SJSA1 (cell line): ENCODE results near the gene HSFX3. TPM values are rescaled to one million over a fixed set of nuclear protein-coding genes. Genes with fewer than 3 reads are reported as not detected.
"Not testable (repeated sequence)": the region's sequence is repeated elsewhere in the genome, so short reads cannot be mapped to it uniquely, and the experiment has no call there.

Experiments
- DNase-seq, 2 experiments: peaks; one replicate each; pipeline ENCODE4 v3.0.0-alpha.2; 2015 to 2020; ENCODE audit warnings: low spot score in 2 of 2, low read depth in 1 of 2
- H3K27ac ChIP-seq: fragments of 250-450 bp; sonication (Bioruptor Pico); 2 replicates; pipeline ENCODE4 v1.5.1; 2020; ENCODE audit warnings: mild to moderate bottlenecking, moderate library complexity
- H3K27me3 ChIP-seq: fragments of 250-450 bp; sonication (Bioruptor Pico); replicated peaks from 2 replicates; pipeline ENCODE4 v1.5.1; 2020; ENCODE audit warnings: mild to moderate bottlenecking, moderate library complexity
- H3K36me3 ChIP-seq: fragments of 250-450 bp; sonication (Bioruptor Pico); 2 replicates; pipeline ENCODE4 v1.5.1; 2020; ENCODE audit warnings: mild to moderate bottlenecking
- H3K4me1 ChIP-seq: fragments of 250-450 bp; sonication (Bioruptor Pico); replicated peaks from 2 replicates; pipeline ENCODE4 v1.6.1; 2021; ENCODE audit warnings: mild to moderate bottlenecking
- H3K4me3 ChIP-seq: fragments of 250-450 bp; sonication (Bioruptor Pico); 2 replicates; pipeline ENCODE4 v1.5.1; 2020; ENCODE audit warnings: mild to moderate bottlenecking
- H3K9me3 ChIP-seq: fragments of 250-450 bp; sonication (Bioruptor Pico); replicated peaks from 2 replicates; pipeline ENCODE4 v1.5.1; 2020; ENCODE audit warnings: mild to moderate bottlenecking
- total RNA-seq: library from RNA; depleted of rRNA; stranded (reverse); fragments of >200 nt; shearing (Covaris generic); gene quantifications from 2 replicates; pipeline ENCODE4 v1.2.3, GENCODE V29; 2014; rRNA removed

HSFX3 gene, protein sequence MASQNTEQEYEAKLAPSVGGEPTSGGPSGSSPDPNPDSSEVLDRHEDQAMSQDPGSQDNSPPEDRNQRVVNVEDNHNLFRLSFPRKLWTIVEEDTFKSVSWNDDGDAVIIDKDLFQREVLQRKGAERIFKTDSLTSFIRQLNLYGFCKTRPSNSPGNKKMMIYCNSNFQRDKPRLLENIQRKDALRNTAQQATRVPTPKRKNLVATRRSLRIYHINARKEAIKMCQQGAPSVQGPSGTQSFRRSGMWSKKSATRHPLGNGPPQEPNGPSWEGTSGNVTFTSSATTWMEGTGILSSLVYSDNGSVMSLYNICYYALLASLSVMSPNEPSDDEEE
- not detected in 2 replicates for total RNA-seq

DNA sequence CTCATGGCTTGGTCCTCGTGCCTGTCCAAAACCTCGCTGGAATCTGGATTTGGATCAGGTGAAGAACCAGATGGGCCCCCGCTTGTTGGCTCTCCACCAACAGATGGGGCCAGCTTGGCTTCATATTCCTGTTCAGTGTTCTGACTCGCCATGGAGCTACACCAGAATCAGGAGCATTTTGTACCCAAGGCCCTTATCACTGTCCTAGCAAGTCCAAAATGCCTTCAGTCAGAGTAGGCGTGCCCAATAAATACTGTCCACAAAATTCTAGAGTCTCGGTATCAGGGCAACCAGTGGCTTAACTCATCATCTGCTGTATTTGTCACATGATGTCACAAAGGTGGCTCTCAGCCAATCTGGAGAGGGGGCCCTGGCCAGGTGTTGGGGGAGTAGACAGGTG is at the start of gene HSFX3:
Gene HSFX3 (minus strand): TSS at position 224 of the 400 bp plus-strand sequence. CDS start 72 bp downstream, at position 152.
- not testable (repeated sequence) for DNase-seq, H3K27me3 ChIP-seq, H3K36me3 ChIP-seq, H3K27ac ChIP-seq, H3K9me3 ChIP-seq, H3K4me1 ChIP-seq, H3K4me3 ChIP-seq

DNA sequence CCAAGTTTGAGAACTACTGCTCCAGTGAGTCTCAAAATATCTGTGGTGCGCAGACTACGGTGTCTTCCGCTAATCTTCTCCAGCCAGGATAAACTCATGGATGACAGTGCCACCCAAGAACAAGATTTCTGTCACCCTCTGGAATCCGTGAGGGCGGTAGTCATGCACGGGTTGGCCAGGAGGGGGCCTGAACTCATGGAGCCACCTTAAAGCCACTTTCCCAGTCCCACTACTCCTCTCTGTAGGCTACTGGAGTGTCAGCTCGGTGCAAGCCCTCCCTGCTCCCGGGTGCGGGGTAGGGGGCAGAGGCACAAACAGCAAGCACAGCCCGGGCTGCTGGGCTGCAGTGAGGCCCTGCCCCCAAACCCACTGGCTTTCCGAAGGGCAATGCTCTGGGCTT is 48.9 kb upstream of the HSFX3 start:
- H3K4me3 ChIP-seq, H3K36me3 ChIP-seq, H3K27ac ChIP-seq, H3K27me3 ChIP-seq, H3K4me1 ChIP-seq, H3K9me3 ChIP-seq, DNase-seq: not testable (repeated sequence)

DNA sequence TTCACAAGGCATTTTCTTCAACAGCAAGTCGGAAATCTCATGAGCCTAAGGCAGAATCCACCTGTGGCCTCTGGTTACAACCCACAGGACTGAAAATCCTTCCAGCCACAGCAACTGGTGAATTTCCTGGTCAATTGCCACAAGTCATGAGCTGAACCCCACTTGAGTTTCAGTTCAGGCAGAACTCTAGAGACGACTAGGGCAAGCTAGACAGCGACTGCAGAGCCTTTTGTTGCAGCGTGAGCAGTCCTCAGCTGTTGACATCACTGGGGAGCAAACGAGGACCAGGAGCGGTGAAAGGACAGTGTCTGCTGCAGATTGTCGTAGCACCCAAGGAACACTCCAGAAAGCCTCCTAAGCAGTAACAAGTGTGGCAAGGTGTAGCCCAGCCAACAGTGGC is 46.2 kb upstream of the HSFX3 start:
- H3K9me3 ChIP-seq, H3K4me3 ChIP-seq, H3K27ac ChIP-seq, H3K27me3 ChIP-seq, H3K4me1 ChIP-seq, H3K36me3 ChIP-seq, DNase-seq: not testable (repeated sequence)

DNA sequence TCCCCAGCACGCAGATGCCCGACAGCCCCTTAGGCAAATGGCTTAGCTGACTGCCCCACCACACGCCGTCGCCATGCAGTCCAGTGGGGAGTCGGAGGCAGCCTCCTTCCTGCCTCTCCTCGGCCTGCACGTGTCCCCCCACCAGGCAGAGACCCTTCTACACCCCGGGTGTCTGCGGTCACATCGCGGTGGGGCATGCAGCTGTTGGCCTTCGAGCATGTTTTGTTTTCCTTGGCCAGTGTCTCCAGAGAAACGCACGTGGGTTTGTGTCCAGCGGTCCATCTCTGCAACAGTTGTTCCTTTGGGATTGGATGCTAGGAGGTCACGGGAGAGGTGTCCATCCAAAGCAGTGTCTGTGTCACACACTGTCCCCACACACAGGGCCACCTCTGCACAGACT is 45.5 kb upstream of the HSFX3 start, which contains the start of gene HSFX2:
Gene HSFX2 (minus strand): TSS at position 101 of the 400 bp plus-strand sequence. CDS start 614 bp downstream, outside the sequence.
- H3K4me3 ChIP-seq, DNase-seq, H3K27me3 ChIP-seq, H3K4me1 ChIP-seq, H3K27ac ChIP-seq, H3K9me3 ChIP-seq, H3K36me3 ChIP-seq: not testable (repeated sequence)

DNA sequence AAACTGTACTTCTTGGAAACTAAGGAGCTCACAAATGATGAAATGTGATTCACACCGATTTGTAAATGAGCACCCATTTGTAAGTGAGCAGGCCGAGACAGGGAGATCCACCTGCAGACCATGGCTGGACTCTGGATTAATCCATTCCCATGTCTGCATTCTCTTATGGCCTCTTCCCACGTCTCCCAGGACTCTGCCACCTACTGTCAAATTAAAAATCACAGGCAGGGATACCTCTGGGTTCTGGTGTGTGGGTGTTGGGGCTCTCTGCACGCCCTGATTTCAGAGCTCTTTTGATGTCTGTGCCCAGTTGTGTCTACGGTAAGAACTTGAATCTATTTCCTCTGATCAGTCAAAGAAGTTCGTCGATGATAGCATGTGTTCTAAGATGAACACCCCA is 41.3 kb upstream of the HSFX3 start:
- not testable (repeated sequence) for H3K4me1 ChIP-seq, H3K36me3 ChIP-seq, H3K4me3 ChIP-seq, H3K27ac ChIP-seq, DNase-seq, H3K27me3 ChIP-seq, H3K9me3 ChIP-seq

DNA sequence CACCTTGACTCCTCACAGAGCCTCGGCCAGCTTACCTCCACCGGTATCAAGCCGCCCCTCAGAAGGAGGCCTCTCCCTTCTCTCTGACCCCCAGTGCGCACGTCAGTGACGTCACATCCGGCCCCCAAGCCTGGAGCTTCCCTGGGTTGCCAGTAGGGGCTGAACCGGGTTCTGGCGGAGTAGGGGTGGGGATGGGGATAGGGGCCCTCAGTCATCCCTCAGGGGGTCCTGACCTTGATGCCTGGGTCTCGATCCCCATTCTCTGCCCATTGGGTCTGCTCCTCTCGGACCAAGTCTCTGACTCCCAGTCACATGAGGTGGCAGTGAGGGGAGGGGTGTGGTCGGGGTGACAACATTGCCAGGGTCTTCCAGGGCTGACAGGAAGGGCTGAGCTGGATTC is 37.6 kb upstream of the HSFX3 start, which contains the start of gene MAGEA9B:
Gene MAGEA9B (minus strand): TSS at position 101 of the 400 bp plus-strand sequence. CDS start 4,280 bp downstream, outside the sequence.
- H3K9me3 ChIP-seq, DNase-seq, H3K27ac ChIP-seq, H3K4me1 ChIP-seq, H3K27me3 ChIP-seq, H3K4me3 ChIP-seq, H3K36me3 ChIP-seq: not testable (repeated sequence)

DNA sequence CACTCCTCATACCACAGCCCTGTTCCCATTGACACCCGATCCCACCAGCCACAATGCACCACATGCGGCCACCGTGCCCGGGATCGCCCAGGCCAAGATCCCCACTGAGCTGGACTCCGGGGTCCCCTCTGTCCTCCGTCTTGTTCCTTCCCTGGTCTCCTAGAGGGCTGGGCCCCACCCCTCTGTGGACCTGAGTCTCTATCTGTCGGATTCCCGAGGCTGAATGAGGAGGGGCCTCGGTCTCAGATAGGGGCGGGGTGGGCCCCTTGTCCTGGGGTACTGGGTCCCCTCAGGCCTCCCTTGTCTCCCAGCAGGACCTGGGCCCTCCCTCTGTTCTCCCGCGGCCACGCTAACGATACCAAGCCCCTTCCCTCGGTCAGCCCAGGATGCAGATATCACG is 35.9 kb upstream of the HSFX3 start:
- H3K27me3 ChIP-seq, H3K27ac ChIP-seq, H3K9me3 ChIP-seq, DNase-seq, H3K4me1 ChIP-seq, H3K36me3 ChIP-seq, H3K4me3 ChIP-seq: not testable (repeated sequence)

DNA sequence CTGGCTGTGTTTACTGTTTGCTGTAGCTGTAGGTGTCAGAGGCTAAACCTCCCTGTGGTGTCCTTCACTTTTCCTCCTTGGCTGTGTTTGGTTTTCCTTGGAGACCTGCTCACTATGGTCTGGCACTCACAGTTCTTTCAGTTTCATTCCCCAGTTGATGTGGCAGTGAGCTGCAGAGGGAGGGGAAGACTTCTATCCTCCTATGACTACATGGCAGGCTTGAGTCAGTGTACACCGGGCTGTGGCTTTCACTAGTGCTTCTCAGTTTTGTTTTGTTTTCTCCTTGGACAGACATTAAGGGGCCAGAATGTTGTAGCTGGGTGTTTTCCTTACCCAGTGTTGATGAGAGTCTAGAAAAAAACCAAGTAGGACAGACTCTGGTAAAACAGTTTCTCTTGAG is 23.7 kb upstream of the HSFX3 start:
- H3K4me3 ChIP-seq, H3K4me1 ChIP-seq, H3K27ac ChIP-seq, H3K9me3 ChIP-seq, H3K36me3 ChIP-seq, H3K27me3 ChIP-seq, DNase-seq: not testable (repeated sequence)

DNA sequence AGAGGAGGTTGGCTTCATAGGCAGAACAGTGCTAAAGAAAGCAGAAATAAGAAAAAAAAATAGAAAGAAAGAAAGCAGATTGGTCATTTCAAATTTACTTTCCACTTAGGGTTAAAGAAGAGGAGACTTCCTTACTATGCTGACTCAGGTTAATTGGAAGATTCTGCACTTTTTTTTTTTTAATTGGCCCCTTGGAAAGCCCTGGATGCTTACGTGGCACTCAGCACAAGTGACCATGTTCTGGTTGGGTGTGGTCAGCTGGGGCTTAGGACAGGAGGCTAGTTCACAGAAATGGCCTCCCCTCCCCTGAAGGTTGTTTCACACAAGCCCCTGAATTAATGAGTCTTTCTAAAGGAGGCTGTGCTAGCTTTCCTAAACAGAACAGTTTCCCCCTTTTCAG is 23.0 kb upstream of the HSFX3 start:
- H3K9me3 ChIP-seq, result no peaks in the 10 kb centered on the region
- no peak for DNase-seq
- H3K27ac ChIP-seq, result no peak overlapping the region

DNA sequence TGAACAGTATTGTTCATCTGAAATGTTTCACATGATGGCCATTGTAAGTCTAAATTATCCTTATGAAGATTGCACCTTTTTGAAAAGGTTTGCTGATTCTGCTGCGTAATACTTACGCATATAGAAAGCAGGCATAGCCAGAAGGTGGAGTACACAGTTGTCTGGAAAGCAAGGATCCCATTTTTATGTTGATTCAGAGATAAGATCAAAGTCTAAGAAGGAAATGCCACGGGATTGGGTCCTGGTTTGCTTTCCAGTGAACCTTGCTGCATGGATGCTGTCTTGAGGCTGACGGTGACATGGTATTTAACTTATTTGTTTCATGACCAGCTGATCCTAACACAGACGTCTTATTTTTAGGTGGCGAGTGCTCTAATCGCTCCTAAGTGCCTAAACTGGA is 22.0 kb upstream of the HSFX3 start:
- no peak for DNase-seq
- Histone ChIP-seq H3K9me3 (no peaks in the 10 kb centered on the region), H3K4me1 (no peaks in the 10 kb centered on the region), H3K27ac (no peak overlapping the region), H3K36me3 (no peaks in the 10 kb centered on the region), H3K27me3 (no peaks in the 10 kb centered on the region), H3K4me3 (no peak overlapping the region)

More for the DNA sequence above, 23.0 kb upstream of the HSFX3 start:
- H3K4me3 ChIP-seq, result no peak overlapping the region
- no peaks in the 10 kb centered on the region for H3K36me3 ChIP-seq
- H3K27me3 ChIP-seq, result no peaks in the 10 kb centered on the region
- no peaks in the 10 kb centered on the region for H3K4me1 ChIP-seq

DNA sequence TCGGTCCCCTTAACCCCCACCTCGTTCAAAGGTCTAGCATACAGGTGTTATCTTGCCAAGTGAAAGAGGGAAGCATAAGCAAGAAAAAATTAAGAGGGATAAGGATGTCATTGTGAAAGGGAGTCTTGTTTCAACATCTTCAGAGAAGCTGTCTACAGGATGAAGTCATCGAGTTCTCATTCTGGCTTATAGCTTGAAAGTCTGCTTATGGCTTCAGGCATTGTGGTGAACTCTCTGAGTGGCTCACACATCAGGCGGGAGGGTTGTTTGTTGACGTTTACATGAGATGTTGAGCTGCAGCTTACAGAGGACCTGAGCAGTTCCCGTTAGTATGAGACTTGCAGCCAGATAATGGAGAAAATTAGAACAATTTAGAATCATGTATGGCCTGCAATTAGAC is 20.9 kb upstream of the HSFX3 start:
- H3K27ac ChIP-seq, result no peak overlapping the region
- H3K4me1 ChIP-seq, result no peaks in the 10 kb centered on the region
- peak in 1 of 2 experiments; percentile 10 for DNase-seq
- no peaks in the 10 kb centered on the region for H3K9me3 ChIP-seq
- H3K36me3 ChIP-seq, result no peaks in the 10 kb centered on the region
- H3K27me3 ChIP-seq, result no peaks in the 10 kb centered on the region
- H3K4me3 ChIP-seq, result no peak overlapping the region

DNA sequence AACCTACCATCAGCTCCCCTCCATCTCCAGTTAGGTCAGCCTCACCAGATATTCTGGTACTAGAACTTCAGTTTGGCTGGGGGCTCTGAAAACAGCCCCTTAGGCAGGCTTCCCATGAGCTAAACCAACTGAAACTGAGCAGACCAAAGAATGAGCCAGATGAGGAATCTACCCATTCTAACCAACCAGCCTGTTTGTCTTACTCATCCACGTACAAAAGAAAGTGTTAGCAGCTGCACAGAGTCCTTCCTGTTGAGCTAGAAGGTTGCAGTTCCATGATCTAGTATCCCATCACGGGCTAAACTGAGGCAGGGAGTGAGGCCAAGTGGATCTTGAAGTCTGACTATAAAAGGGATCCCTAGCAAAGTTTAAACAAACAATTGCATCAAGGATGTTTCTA is 20.0 kb upstream of the HSFX3 start:
- DNase-seq, result no peak
- no peak overlapping the region for H3K27ac ChIP-seq
- no peaks in the 10 kb centered on the region for H3K9me3 ChIP-seq
- H3K4me3 ChIP-seq, result no peak overlapping the region
- no peaks in the 10 kb centered on the region for H3K27me3 ChIP-seq
- H3K36me3 ChIP-seq, result no peaks in the 10 kb centered on the region
- no peaks in the 10 kb centered on the region for H3K4me1 ChIP-seq

DNA sequence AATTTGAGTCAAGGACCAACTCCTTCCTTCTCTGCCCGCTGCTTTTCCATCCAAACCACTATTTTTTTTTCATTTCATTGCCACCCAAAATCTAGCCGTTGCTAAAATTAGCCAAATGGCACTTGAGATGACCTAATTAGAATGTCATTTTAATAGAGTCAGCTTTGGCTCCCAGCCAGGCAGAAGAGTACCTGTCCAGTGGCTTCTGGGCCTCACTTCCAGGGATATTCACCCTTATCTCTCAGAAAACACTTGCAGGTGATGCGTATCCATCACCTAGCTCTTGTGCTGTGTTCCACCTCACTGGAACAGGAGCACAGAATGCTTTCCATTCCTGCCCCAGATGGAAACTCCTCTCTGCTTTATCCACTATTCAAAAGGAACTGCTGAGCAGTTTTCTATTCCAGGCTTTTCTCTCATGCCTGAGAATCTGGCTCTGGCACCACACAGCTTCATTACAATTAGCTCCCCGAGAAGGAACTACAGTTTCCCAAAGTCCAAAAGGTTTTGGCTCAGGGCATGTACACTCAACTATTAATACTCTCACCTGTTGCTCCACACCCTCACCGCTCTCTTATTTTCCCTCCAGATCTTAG is 19.1 kb upstream of the HSFX3 start:
- H3K27me3 ChIP-seq, result no peaks in the 10 kb centered on the region
- no peaks in the 10 kb centered on the region for H3K4me1 ChIP-seq
- H3K4me3 ChIP-seq, result no peak overlapping the region
- no peak overlapping the region for H3K27ac ChIP-seq
- DNase-seq, result no peak
- no peaks in the 10 kb centered on the region for H3K9me3 ChIP-seq
- no peaks in the 10 kb centered on the region for H3K36me3 ChIP-seq

DNA sequence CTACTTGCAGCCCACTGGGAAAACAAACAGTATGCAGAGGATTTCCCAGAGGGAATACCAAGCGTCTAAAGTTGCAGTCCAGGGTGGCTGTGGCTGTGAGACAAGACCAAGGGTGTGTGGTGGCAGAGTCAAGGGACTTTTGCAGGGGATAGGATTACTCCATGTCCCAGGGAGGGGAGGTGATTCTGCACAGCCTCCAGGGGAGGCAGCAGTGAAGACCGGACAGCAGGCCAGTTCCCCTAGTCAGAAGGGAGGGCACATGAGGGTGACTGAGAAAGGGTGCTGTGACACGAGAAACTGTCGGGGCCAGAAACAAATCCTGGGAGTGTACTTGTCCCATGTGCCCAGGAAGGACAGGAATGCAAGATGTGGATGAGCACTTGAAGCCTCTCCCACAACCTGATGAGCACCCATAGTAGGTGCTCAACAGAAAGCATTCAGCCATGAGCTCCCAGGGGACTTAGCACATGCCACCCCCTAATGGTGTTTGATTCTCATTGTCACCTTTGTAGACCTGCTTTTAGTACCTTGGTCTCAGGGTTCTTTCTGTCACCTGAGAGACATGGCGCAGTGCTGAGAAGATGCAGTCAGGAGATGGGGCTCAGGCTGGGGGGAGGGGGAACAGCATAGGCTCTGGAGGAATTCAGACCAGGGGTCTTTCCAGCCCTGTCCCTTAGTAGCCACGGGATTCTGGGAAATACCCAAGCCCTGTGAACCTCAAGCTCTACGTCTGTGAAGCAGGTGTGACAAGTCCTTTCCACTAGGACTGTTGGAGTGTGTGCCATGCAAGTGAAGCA is 18.1 kb upstream of the HSFX3 start:
- Histone ChIP-seq H3K27ac (no peak overlapping the region), H3K9me3 (no peaks in the 10 kb centered on the region), H3K4me3 (no peak overlapping the region), H3K4me1 (no peaks in the 10 kb centered on the region), H3K27me3 (no peaks in the 10 kb centered on the region), H3K36me3 (no peaks in the 10 kb centered on the region)
- DNase-seq, result no peak
